Neural cell (in vitro differentiated cells): ENCODE measurements around the gene TSPO.
"Not testable (repeated sequence)": the region's sequence is repeated elsewhere in the genome, so short reads cannot be mapped to it uniquely, and the experiment has no call there.

Experiments used
- EP300 ChIP-seq: fragments of 450-650 bp; conservative IDR thresholded peaks from 2 replicates; pipeline ENCODE4 v1.6.1; 2014; ENCODE audit warnings: antibody characterized with exemption, mild to moderate bottlenecking, moderate library complexity; ENCODE audit not compliant: poor library complexity, severe bottlenecking
- EZH2 ChIP-seq: fragments of 200-600, 300-800 bp; shearing (Covaris generic), sonication (generic); IDR thresholded peaks from 2 replicates; pipeline ENCODE4 v1.6.1; 2014; ENCODE audit warnings: antibody characterized with exemption, low read length, borderline replicate concordance, mild to moderate bottlenecking; ENCODE audit not compliant: insufficient read depth, poor library complexity, severe bottlenecking
- MXI1 ChIP-seq: fragments of 450-650 bp; conservative IDR thresholded peaks from 2 replicates; pipeline ENCODE4 v1.6.1; 2014; ENCODE audit warnings: antibody characterized with exemption, mild to moderate bottlenecking; ENCODE audit not compliant: poor library complexity, severe bottlenecking
- POLR2AphosphoS5 ChIP-seq: IDR thresholded peaks from 2 replicates; pipeline ENCODE4 v1.6.1; 2012
- RAD21 ChIP-seq: fragments of 450-650 bp; conservative IDR thresholded peaks from 2 replicates; pipeline ENCODE4 v1.6.1; 2014; ENCODE audit warnings: antibody characterized with exemption, mild to moderate bottlenecking, moderate library complexity
- SMC3 ChIP-seq: fragments of 450-650 bp; conservative IDR thresholded peaks from 2 replicates; pipeline ENCODE4 v1.6.1; 2014; ENCODE audit warnings: antibody characterized with exemption, mild to moderate bottlenecking, moderate library complexity; ENCODE audit not compliant: poor library complexity
- TAF1 ChIP-seq: IDR thresholded peaks from 2 replicates; pipeline ENCODE4 v1.6.1; 2012; ENCODE audit warnings: low read depth
- TF ChIP-seq, protein P1 (sequence below): fragments of 450-650 bp; IDR thresholded peaks from 2 replicates; pipeline ENCODE4 v1.5.1; 2014; ENCODE audit warnings: antibody characterized with exemption, mild to moderate bottlenecking, moderate library complexity; ENCODE audit not compliant: poor library complexity, severe bottlenecking
- TF ChIP-seq, protein P2 (sequence below): IDR thresholded peaks from 2 replicates; pipeline ENCODE4 v1.6.1; 2012; ENCODE audit warnings: borderline replicate concordance

GRCh38 chr22:43145371-43145770 is 6.0 kb upstream of the TSPO start:
- TF ChIP-seq, protein P1, sequence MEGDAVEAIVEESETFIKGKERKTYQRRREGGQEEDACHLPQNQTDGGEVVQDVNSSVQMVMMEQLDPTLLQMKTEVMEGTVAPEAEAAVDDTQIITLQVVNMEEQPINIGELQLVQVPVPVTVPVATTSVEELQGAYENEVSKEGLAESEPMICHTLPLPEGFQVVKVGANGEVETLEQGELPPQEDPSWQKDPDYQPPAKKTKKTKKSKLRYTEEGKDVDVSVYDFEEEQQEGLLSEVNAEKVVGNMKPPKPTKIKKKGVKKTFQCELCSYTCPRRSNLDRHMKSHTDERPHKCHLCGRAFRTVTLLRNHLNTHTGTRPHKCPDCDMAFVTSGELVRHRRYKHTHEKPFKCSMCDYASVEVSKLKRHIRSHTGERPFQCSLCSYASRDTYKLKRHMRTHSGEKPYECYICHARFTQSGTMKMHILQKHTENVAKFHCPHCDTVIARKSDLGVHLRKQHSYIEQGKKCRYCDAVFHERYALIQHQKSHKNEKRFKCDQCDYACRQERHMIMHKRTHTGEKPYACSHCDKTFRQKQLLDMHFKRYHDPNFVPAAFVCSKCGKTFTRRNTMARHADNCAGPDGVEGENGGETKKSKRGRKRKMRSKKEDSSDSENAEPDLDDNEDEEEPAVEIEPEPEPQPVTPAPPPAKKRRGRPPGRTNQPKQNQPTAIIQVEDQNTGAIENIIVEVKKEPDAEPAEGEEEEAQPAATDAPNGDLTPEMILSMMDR = not testable (repeated sequence)
- TF ChIP-seq, protein P2, sequence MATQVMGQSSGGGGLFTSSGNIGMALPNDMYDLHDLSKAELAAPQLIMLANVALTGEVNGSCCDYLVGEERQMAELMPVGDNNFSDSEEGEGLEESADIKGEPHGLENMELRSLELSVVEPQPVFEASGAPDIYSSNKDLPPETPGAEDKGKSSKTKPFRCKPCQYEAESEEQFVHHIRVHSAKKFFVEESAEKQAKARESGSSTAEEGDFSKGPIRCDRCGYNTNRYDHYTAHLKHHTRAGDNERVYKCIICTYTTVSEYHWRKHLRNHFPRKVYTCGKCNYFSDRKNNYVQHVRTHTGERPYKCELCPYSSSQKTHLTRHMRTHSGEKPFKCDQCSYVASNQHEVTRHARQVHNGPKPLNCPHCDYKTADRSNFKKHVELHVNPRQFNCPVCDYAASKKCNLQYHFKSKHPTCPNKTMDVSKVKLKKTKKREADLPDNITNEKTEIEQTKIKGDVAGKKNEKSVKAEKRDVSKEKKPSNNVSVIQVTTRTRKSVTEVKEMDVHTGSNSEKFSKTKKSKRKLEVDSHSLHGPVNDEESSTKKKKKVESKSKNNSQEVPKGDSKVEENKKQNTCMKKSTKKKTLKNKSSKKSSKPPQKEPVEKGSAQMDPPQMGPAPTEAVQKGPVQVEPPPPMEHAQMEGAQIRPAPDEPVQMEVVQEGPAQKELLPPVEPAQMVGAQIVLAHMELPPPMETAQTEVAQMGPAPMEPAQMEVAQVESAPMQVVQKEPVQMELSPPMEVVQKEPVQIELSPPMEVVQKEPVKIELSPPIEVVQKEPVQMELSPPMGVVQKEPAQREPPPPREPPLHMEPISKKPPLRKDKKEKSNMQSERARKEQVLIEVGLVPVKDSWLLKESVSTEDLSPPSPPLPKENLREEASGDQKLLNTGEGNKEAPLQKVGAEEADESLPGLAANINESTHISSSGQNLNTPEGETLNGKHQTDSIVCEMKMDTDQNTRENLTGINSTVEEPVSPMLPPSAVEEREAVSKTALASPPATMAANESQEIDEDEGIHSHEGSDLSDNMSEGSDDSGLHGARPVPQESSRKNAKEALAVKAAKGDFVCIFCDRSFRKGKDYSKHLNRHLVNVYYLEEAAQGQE = not testable (repeated sequence)
- not testable (repeated sequence) for TF ChIP-seq SMC3, EZH2, EP300, TAF1, POLR2AphosphoS5, MXI1, RAD21
